ENCODE results near the gene PDILT.

Gene PDILT

GRCh38 chr16:20372701-20373100, 31.8 kb downstream of the PDILT start:
- in situ Hi-C loops (cut with MboI; ENCODE audit: low sequenced_read_pairs), result no loop called here

GRCh38 chr16:20369452-20370054, 35.0 kb downstream of the PDILT start:
- in situ Hi-C loops (cut with MboI; ENCODE audit: low sequenced_read_pairs), result no loop called here

GRCh38 chr16:20364051-20364450, 40.5 kb downstream of the PDILT start:
- in situ Hi-C loops (cut with MboI; ENCODE audit: low sequenced_read_pairs), result no loop called here

- in situ Hi-C loops (cut with MboI; ENCODE audit: low sequenced_read_pairs), result no loop called here
Observed at GRCh38 chr16:20363191-20363590, 41.3 kb downstream of the PDILT start.

GRCh38 chr16:20359997-20360396, 44.5 kb downstream of the PDILT start:
- in situ Hi-C loops (cut with MboI; ENCODE audit: low sequenced_read_pairs), result no loop called here

GRCh38 chr16:20355114-20355782, 49.3 kb downstream of the PDILT start:
- in situ Hi-C loops (cut with MboI; ENCODE audit: low sequenced_read_pairs), result no loop called here

- in situ Hi-C loops (cut with MboI; ENCODE audit: low sequenced_read_pairs), result no loop called here
Observed at GRCh38 chr16:20353379-20353778, 51.2 kb downstream of the PDILT start.

- in situ Hi-C loops (cut with MboI; ENCODE audit: low sequenced_read_pairs), result no loop called here
Observed at GRCh38 chr16:20352615-20353014, 51.9 kb downstream of the PDILT start, which contains the start of gene UMOD. Gene UMOD (minus strand): TSS chr16:20352715. CDS start chr16:20350737, 1,978 bp downstream.

GRCh38 chr16:20349615-20350014, 54.9 kb downstream of the PDILT start:
- in situ Hi-C loops (cut with MboI; ENCODE audit: low sequenced_read_pairs), result no loop called here

GRCh38 chr16:20348365-20349185, 56.0 kb downstream of the PDILT start:
- in situ Hi-C loops (cut with MboI; ENCODE audit: low sequenced_read_pairs), result no loop called here

GRCh38 chr16:20347666-20348364, 56.7 kb downstream of the PDILT start:
- in situ Hi-C loops (cut with MboI; ENCODE audit: low sequenced_read_pairs), result no loop called here

- in situ Hi-C loops (cut with MboI; ENCODE audit: low sequenced_read_pairs), result no loop called here
Observed at GRCh38 chr16:20344611-20345010, 59.9 kb downstream of the PDILT start.

GRCh38 chr16:20339744-20340143, 64.8 kb downstream of the PDILT start:
- in situ Hi-C loops (cut with MboI; ENCODE audit: low sequenced_read_pairs), result no loop called here

GRCh38 chr16:20336955-20337354, 67.6 kb downstream of the PDILT start:
- in situ Hi-C loops (cut with MboI; ENCODE audit: low sequenced_read_pairs), result no loop called here

- in situ Hi-C loops (cut with MboI; ENCODE audit: low sequenced_read_pairs), result no loop called here
Observed at GRCh38 chr16:20334396-20334795, 70.1 kb downstream of the PDILT start.

GRCh38 chr16:20333120-20333519, 71.4 kb downstream of the PDILT start:
- in situ Hi-C loops (cut with MboI; ENCODE audit: low sequenced_read_pairs), result no loop called here

- in situ Hi-C loops (cut with MboI; ENCODE audit: low sequenced_read_pairs), result no loop called here
Observed at GRCh38 chr16:20332411-20332810, 72.1 kb downstream of the PDILT start.

GRCh38 chr16:20331635-20332034, 72.9 kb downstream of the PDILT start:
- in situ Hi-C loops (cut with MboI; ENCODE audit: low sequenced_read_pairs), result no loop called here

GRCh38 chr16:20329392-20330138, 75.0 kb downstream of the PDILT start:
- in situ Hi-C loops (cut with MboI; ENCODE audit: low sequenced_read_pairs), result no loop called here

- in situ Hi-C loops (cut with MboI; ENCODE audit: low sequenced_read_pairs), result no loop called here
Observed at GRCh38 chr16:20327444-20328041, 77.0 kb downstream of the PDILT start, which contains the start of gene GP2. Gene GP2 (minus strand): TSS chr16:20327513. CDS start chr16:20326431, 1,082 bp downstream.
